ENCODE measurements around the gene MSANTD2.

DNA sequence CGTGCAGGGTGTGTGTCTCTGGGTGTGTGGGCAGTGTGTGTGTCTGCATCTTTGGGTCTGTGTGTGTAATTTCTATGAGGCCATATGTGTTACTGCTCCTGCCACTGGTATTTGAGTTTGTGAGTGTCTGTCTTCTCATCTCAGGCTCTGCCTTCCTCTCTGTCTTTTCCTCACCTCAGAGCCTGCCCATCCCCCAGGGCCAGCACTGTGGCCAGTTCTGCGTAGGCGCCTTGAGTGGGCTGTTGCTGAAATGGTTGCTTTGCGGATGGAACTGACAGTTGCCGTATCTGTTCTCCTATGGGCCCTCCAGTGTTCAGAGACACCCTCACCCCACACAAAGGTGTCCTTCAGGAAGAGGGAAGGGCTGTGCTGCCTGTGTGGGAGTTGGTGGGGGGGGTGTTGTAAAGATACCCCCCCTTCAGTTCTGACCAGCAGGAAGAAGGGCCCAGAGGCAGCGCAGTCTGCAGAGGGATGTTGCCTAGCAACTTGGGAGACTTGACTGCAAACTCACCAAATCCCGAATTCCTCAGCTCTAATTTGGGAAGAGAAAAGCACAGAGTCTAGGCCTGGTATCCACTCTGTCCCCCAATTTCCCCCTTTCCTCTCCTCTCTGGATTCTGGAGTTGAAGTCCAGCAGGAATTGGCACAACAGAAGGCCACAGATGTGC is 62.4 kb downstream of the MSANTD2 start:
- TF ChIP-seq POLR2A (IDR thresholded peaks at IDR 0.05; ENCODE audit: low read depth, low read length) (no peak), RCOR1 (IDR thresholded peaks at IDR 0.05; ENCODE audit: insufficient replicate concordance, low read length) (no peak), CEBPB (IDR thresholded peaks at IDR 0.05; ENCODE audit: low read depth, low read length) (no peak), RFX5 (IDR thresholded peaks at IDR 0.05; ENCODE audit: low read depth, low read length) (no peak), MXI1 (IDR thresholded peaks at IDR 0.05; ENCODE audit: borderline replicate concordance, low read depth, low read length) (no peak), FOS (IDR thresholded peaks at IDR 0.05; ENCODE audit: low read depth, low read length) (no peak), BHLHE40 (IDR thresholded peaks at IDR 0.05; ENCODE audit: low read depth, low read length) (no peak), CHD1 (IDR thresholded peaks at IDR 0.05; ENCODE audit: low read depth, low read length) (no peak), NFE2L2 (IDR thresholded peaks at IDR 0.05; ENCODE audit: low read depth, low read length) (no peak), RAD21 (IDR thresholded peaks at IDR 0.05; ENCODE audit: low read length) (no peak), MAZ (IDR thresholded peaks at IDR 0.05; ENCODE audit: borderline replicate concordance, low read depth, low read length) (no peak)
- TF ChIP-seq, protein P1, sequence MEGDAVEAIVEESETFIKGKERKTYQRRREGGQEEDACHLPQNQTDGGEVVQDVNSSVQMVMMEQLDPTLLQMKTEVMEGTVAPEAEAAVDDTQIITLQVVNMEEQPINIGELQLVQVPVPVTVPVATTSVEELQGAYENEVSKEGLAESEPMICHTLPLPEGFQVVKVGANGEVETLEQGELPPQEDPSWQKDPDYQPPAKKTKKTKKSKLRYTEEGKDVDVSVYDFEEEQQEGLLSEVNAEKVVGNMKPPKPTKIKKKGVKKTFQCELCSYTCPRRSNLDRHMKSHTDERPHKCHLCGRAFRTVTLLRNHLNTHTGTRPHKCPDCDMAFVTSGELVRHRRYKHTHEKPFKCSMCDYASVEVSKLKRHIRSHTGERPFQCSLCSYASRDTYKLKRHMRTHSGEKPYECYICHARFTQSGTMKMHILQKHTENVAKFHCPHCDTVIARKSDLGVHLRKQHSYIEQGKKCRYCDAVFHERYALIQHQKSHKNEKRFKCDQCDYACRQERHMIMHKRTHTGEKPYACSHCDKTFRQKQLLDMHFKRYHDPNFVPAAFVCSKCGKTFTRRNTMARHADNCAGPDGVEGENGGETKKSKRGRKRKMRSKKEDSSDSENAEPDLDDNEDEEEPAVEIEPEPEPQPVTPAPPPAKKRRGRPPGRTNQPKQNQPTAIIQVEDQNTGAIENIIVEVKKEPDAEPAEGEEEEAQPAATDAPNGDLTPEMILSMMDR (conservative IDR thresholded peaks at IDR 0.05; ENCODE audit: low read depth, low read length): no peak
- TF ChIP-seq, protein P2, sequence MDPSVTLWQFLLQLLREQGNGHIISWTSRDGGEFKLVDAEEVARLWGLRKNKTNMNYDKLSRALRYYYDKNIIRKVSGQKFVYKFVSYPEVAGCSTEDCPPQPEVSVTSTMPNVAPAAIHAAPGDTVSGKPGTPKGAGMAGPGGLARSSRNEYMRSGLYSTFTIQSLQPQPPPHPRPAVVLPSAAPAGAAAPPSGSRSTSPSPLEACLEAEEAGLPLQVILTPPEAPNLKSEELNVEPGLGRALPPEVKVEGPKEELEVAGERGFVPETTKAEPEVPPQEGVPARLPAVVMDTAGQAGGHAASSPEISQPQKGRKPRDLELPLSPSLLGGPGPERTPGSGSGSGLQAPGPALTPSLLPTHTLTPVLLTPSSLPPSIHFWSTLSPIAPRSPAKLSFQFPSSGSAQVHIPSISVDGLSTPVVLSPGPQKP (IDR thresholded peaks at IDR 0.05; ENCODE audit: borderline replicate concordance, low read depth, low read length): no peak
- TF ChIP-seq, protein P3, sequence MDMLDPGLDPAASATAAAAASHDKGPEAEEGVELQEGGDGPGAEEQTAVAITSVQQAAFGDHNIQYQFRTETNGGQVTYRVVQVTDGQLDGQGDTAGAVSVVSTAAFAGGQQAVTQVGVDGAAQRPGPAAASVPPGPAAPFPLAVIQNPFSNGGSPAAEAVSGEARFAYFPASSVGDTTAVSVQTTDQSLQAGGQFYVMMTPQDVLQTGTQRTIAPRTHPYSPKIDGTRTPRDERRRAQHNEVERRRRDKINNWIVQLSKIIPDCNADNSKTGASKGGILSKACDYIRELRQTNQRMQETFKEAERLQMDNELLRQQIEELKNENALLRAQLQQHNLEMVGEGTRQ (IDR thresholded peaks at IDR 0.05; ENCODE audit: low read depth, low read length): no peak
